Activated CD8-positive, alpha-beta memory T cell treated with anti-CD3 and anti-CD28 coated beads for 24 hours (primary cell): Measurements from ENCODE around the gene MMP7.

ENCODE experiments used
- DNase-seq: peaks from one replicate; pipeline ENCODE4 v3.0.0-alpha.2; 2020

MMP7 gene

GRCh38 chr11:102530558-102530957, at the start of gene MMP7:
TSS of gene MMP7 (minus strand) at chr11:102530747. CDS start at chr11:102530700, 47 bp downstream.
- no peak for DNase-seq

- no peak for DNase-seq
These were observed 47.2 kb upstream of the MMP7 start for GRCh38 chr11:102577723-102578122.

- no peak for DNase-seq
These were observed 46.6 kb upstream of the MMP7 start for GRCh38 chr11:102577182-102577581.

- DNase-seq: no peak
These were observed 45.8 kb upstream of the MMP7 start for GRCh38 chr11:102576350-102576749.

- DNase-seq: no peak
These were observed 44.5 kb upstream of the MMP7 start for GRCh38 chr11:102575012-102575411.

- DNase-seq: no peak
These were observed 43.3 kb upstream of the MMP7 start for GRCh38 chr11:102573851-102574250.

GRCh38 chr11:102572554-102573220, 42.1 kb upstream of the MMP7 start:
- no peak for DNase-seq

GRCh38 chr11:102568851-102569250, 38.3 kb upstream of the MMP7 start:
- DNase-seq: no peak

- no peak for DNase-seq
These were observed 35.6 kb upstream of the MMP7 start for GRCh38 chr11:102566112-102566511.

GRCh38 chr11:102564110-102564509, 33.6 kb upstream of the MMP7 start:
- no peak for DNase-seq

- DNase-seq: no peak
These were observed 31.1 kb upstream of the MMP7 start for GRCh38 chr11:102561636-102562035.

- DNase-seq: no peak
These were observed 30.0 kb upstream of the MMP7 start for GRCh38 chr11:102560555-102561011.

- no peak for DNase-seq
These were observed 29.3 kb upstream of the MMP7 start for GRCh38 chr11:102559839-102560238.

GRCh38 chr11:102555091-102555490, 24.5 kb upstream of the MMP7 start:
- no peak for DNase-seq

- DNase-seq: no peak
These were observed 23.3 kb upstream of the MMP7 start for GRCh38 chr11:102553835-102554282.

GRCh38 chr11:102552447-102553194, 22.1 kb upstream of the MMP7 start:
- no peak for DNase-seq

GRCh38 chr11:102552020-102552419, 21.5 kb upstream of the MMP7 start:
- no peak for DNase-seq

GRCh38 chr11:102551169-102551781, 20.7 kb upstream of the MMP7 start:
- DNase-seq: no peak

- no peak for DNase-seq
These were observed 16.4 kb upstream of the MMP7 start for GRCh38 chr11:102546923-102547471.

- no peak for DNase-seq
These were observed 15.9 kb upstream of the MMP7 start for GRCh38 chr11:102546427-102546826.

- no peak for DNase-seq
These were observed 15.2 kb upstream of the MMP7 start for GRCh38 chr11:102545701-102546100.

- no peak for DNase-seq
These were observed 14.0 kb upstream of the MMP7 start for GRCh38 chr11:102544594-102544993.

- no peak for DNase-seq
These were observed 9.0 kb upstream of the MMP7 start for GRCh38 chr11:102539567-102539966.

- no peak for DNase-seq
These were observed 8.4 kb upstream of the MMP7 start for GRCh38 chr11:102538932-102539331.
